ENCODE measurements around the gene FCHO2.
"Not testable (repeated sequence)": the region's sequence is repeated elsewhere in the genome, so short reads cannot be mapped to it uniquely, and the experiment has no call there.

The FCHO2 gene

DNA sequence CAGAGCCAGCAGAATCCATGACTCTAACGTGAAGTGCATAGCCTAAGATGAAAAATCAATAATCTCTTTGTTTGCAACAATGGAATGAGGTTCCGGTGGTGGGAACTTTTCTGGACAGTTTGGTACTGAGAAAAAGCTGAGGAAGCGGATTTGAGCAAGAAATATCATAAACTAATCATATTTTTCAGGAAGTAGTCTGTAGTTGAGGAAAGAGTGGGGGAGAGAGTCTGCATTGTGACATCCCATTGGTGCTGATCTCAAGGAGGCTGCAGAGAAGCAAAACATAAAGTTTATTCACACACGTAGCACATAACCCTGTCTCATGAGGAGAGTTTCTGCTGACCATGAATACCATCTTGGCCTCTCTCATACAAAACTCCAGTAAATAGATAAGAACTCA is 15.8 kb upstream of the FCHO2 start:
- Mint-ChIP-seq H3K27me3 (ENCODE audit: low read depth) (peaks cover 17% of the 10 kb centered on the region), H3K4me3 (no peak overlapping the region), H3K27ac (no peak overlapping the region), H3K4me1 (ENCODE audit: low read depth) (peaks cover 2% of the 10 kb centered on the region), H3K9me3 (no peaks in the 10 kb centered on the region), H3K36me3 (ENCODE audit: low read depth) (no peaks in the 10 kb centered on the region)

DNA sequence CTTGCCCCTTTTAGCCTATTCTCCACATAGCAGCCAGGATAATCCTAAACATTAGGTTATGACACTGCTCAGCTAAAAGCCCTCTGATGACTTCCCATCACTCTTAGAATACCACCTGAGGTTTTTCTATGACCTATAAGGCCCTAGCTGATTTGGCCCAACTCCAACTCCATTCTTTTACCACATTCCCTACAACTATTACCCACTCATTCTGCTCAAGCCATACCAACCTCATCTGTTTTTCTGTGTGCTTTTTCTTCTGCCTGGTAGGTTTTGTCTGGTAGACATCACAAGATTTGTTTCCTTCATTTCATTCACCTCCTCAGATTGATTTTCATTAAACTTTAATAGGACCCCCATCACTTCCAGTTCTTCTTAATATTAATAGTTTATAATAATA is 12.5 kb upstream of the FCHO2 start:
- H3K9me3 Mint-ChIP-seq = no peaks in the 10 kb centered on the region
- H3K4me3 Mint-ChIP-seq = no peak overlapping the region
- H3K4me1 Mint-ChIP-seq (ENCODE audit: low read depth) = peaks cover under 1% of the 10 kb centered on the region
- H3K27ac Mint-ChIP-seq = no peak overlapping the region
- peaks cover 21% of the 10 kb centered on the region for H3K27me3 Mint-ChIP-seq (ENCODE audit: low read depth)
- no peaks in the 10 kb centered on the region for H3K36me3 Mint-ChIP-seq (ENCODE audit: low read depth)

DNA sequence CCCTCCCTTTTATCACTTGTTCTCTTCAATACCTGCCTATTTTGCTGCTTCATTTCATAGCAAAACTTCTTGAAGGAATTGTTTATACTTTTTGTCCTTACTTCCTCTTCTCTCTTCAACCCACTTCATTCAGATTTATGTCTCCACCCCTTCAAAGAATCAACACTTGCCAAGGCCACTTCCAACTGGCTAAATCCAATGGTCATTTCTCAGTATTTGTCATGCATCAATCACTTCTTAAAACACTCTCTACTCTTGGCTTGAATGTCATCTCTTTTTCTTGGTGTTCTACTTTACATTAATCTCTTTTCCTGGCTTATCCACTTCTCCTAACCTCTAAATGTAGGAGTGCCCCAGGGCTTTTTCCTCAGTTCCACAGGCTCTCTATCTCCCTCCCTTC is 8.3 kb upstream of the FCHO2 start:
- H3K27me3 Mint-ChIP-seq (ENCODE audit: low read depth) = peaks cover 34% of the 10 kb centered on the region
- no peak overlapping the region for H3K27ac Mint-ChIP-seq
- no peaks in the 10 kb centered on the region for H3K36me3 Mint-ChIP-seq (ENCODE audit: low read depth)
- H3K9me3 Mint-ChIP-seq = no peaks in the 10 kb centered on the region
- H3K4me3 Mint-ChIP-seq = no peak overlapping the region
- H3K4me1 Mint-ChIP-seq (ENCODE audit: low read depth) = no peaks in the 10 kb centered on the region

DNA sequence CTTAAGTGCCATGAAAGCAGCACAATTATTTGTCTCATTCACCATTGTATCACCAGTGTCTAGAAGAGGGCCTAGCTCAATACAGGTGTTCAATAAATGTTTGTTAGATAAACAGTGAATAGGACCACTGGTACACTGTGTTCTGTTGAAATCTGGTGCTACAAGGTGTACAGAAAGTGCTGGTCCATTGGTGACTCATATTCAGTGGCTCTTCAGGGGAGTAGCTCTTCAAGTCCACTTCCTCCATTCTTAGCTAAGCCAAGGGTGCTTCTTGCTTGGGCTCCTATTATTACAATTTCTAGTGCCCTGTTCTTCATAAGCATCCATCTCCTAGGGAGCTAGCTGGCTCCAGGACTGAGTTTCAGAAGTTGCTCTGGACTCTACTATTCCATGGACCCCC is 6.4 kb upstream of the FCHO2 start:
- H3K27ac Mint-ChIP-seq = no peak overlapping the region
- H3K27me3 Mint-ChIP-seq (ENCODE audit: low read depth) = peaks cover 44% of the 10 kb centered on the region

DNA sequence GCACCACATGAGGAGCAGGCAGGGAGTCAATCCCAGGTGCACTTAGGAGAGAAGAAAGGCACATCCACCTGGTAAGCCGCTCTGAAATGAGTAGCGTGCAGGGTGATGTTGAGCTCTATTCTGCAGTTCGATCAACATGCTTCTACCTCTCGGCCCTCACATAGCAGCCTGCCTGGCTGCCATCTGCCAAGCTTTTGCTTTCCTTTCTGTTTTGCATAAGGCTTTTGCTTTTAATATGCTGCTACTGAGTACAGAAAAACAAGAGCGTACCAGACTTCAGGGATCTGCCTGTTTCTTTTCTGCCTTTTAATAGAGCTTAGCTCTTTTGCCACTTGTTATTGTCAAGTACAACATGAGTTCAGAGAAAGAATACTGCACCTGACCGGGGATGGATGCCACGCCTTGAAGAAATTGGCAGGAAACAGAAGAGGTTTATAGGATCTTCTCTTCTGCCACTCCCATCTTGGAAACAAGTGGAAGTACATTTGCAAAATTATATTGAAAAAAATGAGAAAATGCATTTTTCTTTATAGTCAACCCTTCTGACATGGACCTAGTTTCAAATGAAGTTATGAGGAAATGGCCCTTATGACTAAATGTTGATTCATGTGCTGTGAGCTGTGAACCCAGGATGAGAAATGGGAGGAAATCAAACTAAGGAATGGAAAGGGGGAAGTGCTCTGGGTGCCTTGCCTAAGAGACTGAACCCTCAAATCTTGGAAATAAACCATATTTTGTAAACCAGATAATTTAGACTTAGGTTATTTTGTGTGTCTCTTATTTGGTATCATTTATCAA is 4.0 kb upstream of the FCHO2 start:
- no peaks in the 10 kb centered on the region for H3K9me3 Mint-ChIP-seq
- H3K27ac Mint-ChIP-seq = no peak overlapping the region
- H3K4me1 Mint-ChIP-seq (ENCODE audit: low read depth) = peaks cover 13% of the 10 kb centered on the region
- H3K4me3 Mint-ChIP-seq = no peak overlapping the region
- H3K27me3 Mint-ChIP-seq (ENCODE audit: low read depth) = peaks cover 52% of the 10 kb centered on the region
- H3K36me3 Mint-ChIP-seq (ENCODE audit: low read depth) = peaks cover 3% of the 10 kb centered on the region

More for the DNA sequence above, 6.4 kb upstream of the FCHO2 start:
- H3K4me1 Mint-ChIP-seq (ENCODE audit: low read depth) = no peaks in the 10 kb centered on the region
- H3K9me3 Mint-ChIP-seq = no peaks in the 10 kb centered on the region
- H3K36me3 Mint-ChIP-seq (ENCODE audit: low read depth) = no peaks in the 10 kb centered on the region
- no peak overlapping the region for H3K4me3 Mint-ChIP-seq

DNA sequence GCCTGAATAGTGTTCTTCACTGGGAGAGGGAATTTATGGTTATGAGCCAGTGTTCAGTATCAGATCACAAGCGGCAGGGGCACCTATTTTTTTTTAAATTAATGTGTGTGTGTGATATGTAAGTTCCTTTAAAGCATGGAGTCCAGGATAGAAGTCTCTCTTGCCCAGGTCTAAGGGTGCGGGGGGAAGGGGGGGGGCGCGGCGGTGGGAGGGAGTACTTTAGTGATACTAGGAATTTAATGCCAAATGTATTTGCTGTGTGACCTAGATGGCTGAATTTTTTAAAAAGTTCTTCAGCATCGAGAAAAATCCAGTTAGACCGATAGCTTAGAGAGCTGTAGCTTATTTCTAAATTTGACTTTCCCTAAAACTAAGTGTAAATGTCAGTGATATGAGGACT is 1.5 kb upstream of the FCHO2 start:
- no peak overlapping the region for H3K27ac Mint-ChIP-seq
- H3K27me3 Mint-ChIP-seq (ENCODE audit: low read depth) = peaks cover 66% of the 10 kb centered on the region
- H3K4me3 Mint-ChIP-seq = peak overlapping the region; percentile 12
- H3K9me3 Mint-ChIP-seq = no peaks in the 10 kb centered on the region
- peaks cover 3% of the 10 kb centered on the region for H3K36me3 Mint-ChIP-seq (ENCODE audit: low read depth)
- H3K4me1 Mint-ChIP-seq (ENCODE audit: low read depth) = peaks cover 13% of the 10 kb centered on the region

DNA sequence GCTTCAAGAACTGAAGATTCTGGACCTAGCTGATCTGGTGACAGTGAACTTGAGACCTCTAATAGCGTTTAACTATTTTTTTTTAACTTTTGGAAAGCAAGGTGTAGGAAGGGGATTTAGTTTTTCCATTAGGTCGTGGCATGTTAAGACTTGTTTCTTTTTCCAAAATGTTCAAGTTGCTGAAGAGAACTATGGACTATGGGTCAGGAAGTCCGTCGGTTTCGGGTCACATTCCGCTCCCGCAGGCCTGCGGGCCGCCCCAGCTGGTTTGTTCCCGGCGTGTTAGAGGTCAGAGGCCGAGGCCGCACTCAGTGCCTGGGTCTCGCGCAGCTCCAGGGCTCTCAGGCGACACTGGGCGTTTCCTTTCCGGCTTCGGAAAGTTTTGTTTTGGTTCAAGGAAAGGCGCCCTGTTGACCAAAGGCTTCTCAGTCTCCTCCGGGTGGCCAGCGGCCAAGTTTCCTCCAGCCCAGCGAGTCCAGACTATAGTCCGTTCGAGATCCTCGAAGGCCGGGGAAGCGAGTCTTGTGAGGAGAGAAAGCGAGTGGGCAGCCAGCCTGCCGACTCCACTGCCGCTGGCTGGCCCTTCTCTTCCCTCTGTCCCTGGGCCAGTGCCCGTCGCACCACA is 586 bp upstream of the FCHO2 start:
- Mint-ChIP-seq H3K9me3 (no peaks in the 10 kb centered on the region), H3K4me1 (ENCODE audit: low read depth) (peaks cover 13% of the 10 kb centered on the region), H3K27ac (peak overlapping the region; percentile 76), H3K36me3 (ENCODE audit: low read depth) (peaks cover 3% of the 10 kb centered on the region), H3K4me3 (peak overlapping the region; percentile 88), H3K27me3 (ENCODE audit: low read depth) (peaks cover 66% of the 10 kb centered on the region)

DNA sequence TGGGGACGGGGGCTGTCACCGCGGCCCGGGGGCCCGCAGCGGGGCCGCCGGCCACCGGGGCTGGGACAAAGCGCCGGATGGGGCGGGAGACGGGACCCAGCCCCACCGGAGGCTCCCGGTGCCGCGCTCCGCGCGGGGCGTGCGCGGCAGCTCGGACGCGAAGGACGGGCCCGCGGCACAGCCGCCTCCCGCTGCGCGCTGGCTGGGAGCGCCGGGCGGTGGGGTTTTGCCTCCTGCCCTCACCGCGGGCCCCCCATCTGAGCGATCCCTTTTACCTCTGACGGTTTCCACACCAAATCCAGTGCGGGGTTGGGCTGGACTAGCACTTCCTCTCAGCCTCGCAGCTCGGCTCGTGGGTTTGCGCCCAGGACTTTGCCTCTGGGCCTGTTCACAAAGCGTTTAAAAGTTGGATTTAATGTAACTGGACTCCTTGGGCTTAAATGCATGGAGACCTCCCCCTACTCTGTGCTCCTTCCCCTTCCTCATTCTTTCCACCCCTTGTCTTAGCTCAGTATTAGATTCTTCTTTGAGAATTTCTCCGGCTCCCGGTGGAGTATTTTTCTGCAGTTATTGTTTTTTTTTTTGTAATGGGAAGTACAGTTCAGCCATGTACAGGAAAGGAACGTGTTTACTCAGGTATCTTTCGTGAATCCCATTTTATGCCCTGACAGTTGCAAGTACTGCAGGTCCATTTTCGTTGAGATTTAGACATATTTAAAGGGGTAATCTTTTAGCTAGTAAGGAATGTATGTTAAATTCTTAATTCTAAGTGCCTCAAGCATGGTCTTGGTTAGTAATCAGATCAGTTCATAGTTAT is 691 bp downstream of the FCHO2 start:
- H3K9me3 Mint-ChIP-seq = no peaks in the 10 kb centered on the region
- H3K27me3 Mint-ChIP-seq (ENCODE audit: low read depth) = peaks cover 65% of the 10 kb centered on the region
- peak overlapping the region; percentile 57 for H3K27ac Mint-ChIP-seq
- peaks cover 13% of the 10 kb centered on the region for H3K4me1 Mint-ChIP-seq (ENCODE audit: low read depth)
- H3K36me3 Mint-ChIP-seq (ENCODE audit: low read depth) = peaks cover 3% of the 10 kb centered on the region
- peak overlapping the region; percentile 86 for H3K4me3 Mint-ChIP-seq

DNA sequence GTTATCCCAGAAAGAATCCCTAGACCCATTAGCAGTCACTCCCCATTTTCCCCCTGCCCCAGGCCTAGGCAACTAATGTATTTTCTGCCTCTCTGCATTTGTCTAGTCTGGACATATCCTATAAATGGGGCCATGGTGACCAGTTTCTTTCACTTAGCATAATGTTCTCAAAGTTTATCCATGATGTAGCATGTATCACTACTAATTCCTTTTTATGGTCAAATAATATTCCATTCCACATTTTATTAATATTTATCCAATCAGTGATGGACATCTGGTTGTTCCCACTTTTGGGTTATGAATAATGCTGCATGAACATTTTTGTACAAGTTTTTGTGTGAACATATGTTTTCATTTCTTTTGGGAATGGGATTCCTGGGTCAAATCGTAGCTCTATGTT is 1.5 kb downstream of the FCHO2 start:
- Mint-ChIP-seq H3K27me3 (ENCODE audit: low read depth) (peaks cover 60% of the 10 kb centered on the region), H3K9me3 (no peaks in the 10 kb centered on the region), H3K4me3 (peak overlapping the region; percentile 86), H3K27ac (no peak overlapping the region), H3K36me3 (ENCODE audit: low read depth) (peaks cover 3% of the 10 kb centered on the region), H3K4me1 (ENCODE audit: low read depth) (peaks cover 13% of the 10 kb centered on the region)

DNA sequence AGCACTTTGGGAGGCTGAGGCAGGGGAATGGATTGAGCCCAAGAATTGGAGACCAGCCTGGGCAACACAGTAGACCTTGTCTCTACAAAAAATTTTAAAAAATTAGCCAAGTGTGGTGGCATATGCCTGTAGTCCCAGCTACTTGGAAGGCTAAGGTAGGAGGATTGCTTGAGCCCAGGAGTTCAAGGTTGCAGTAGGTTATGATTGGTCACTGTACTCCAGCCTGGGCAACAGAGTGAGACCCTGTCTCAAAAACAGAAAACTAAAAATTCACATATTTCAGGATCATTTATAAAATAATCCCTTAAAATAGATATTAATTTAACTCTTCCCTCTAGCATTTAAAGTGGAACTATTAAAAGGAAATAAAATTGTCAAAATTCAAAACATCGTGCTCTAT is 3.4 kb downstream of the FCHO2 start:
- H3K4me1 Mint-ChIP-seq (ENCODE audit: low read depth) = peaks cover 13% of the 10 kb centered on the region
- peaks cover 56% of the 10 kb centered on the region for H3K27me3 Mint-ChIP-seq (ENCODE audit: low read depth)
- peaks cover 3% of the 10 kb centered on the region for H3K36me3 Mint-ChIP-seq (ENCODE audit: low read depth)
- H3K4me3 Mint-ChIP-seq = no peak overlapping the region
- H3K27ac Mint-ChIP-seq = no peak overlapping the region
- no peaks in the 10 kb centered on the region for H3K9me3 Mint-ChIP-seq

DNA sequence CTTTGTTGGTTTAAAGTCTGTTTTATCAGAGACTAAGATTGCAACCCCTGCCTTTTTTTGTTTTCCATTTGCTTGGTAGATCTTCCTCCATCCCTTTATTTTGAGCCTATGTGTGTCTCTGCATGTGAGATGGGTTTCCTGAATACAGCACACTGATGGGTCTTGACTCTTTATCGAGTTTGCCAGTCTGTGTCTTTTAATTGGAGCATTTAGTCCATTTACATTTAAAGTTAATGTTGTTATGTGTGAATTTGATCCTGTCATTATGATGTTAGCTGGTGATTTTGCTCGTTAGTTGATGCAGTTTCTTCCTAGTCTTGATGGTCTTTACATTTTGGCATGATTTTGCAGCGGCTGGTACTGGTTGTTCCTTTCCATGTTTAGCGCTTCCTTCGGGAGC is 18.6 kb downstream of the FCHO2 start:
- H3K27me3 Mint-ChIP-seq (ENCODE audit: low read depth) = peaks cover 13% of the 10 kb centered on the region
- H3K36me3 Mint-ChIP-seq (ENCODE audit: low read depth); H3K27ac Mint-ChIP-seq; H3K4me1 Mint-ChIP-seq (ENCODE audit: low read depth); H3K4me3 Mint-ChIP-seq; H3K9me3 Mint-ChIP-seq: not testable (repeated sequence)

DNA sequence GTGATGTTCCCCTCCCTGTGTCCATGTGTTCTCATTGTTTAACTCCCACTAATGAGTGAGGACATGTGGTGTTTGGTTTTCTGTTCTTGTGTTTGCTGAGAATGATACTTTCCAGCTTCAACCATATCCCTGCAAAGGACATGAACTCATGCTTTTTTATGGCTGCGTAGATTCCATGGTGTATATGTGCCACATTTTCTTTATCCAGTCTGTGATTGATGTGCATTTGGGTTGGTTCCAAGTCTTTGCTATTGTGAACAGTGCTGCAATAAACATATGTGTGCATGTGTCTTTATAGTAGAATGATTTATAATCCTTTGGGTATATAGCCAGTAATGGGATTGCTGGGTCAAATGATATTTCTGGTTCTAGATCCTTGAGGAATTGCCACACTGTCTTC is 21.0 kb downstream of the FCHO2 start:
- not testable (repeated sequence) for H3K36me3 Mint-ChIP-seq (ENCODE audit: low read depth); H3K9me3 Mint-ChIP-seq; H3K4me3 Mint-ChIP-seq; H3K27ac Mint-ChIP-seq; H3K27me3 Mint-ChIP-seq (ENCODE audit: low read depth); H3K4me1 Mint-ChIP-seq (ENCODE audit: low read depth)

DNA sequence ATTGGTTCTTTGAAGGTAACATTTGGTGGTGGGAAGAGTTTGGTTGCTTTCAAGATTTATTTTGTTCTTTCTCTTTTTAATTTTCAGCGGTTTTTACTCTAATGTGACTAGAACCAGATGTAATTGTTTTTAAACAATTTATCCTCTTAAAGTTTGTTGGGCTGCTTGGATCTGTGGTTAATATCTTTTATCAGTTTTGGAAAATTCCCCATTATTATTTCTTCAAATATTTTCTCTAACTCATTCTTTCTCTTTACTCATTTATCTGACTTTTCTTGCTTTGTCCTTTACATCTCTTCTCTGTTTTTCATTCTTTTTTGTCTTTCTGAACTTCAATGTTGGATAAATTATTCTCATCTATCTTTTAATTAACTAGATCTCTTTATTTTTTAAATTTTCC is 29.9 kb downstream of the FCHO2 start:
- no peaks in the 10 kb centered on the region for H3K4me1 Mint-ChIP-seq (ENCODE audit: low read depth)
- no peaks in the 10 kb centered on the region for H3K36me3 Mint-ChIP-seq (ENCODE audit: low read depth)
- no peaks in the 10 kb centered on the region for H3K9me3 Mint-ChIP-seq
- no peak overlapping the region for H3K4me3 Mint-ChIP-seq
- peaks cover 4% of the 10 kb centered on the region for H3K27me3 Mint-ChIP-seq (ENCODE audit: low read depth)
- no peak overlapping the region for H3K27ac Mint-ChIP-seq

DNA sequence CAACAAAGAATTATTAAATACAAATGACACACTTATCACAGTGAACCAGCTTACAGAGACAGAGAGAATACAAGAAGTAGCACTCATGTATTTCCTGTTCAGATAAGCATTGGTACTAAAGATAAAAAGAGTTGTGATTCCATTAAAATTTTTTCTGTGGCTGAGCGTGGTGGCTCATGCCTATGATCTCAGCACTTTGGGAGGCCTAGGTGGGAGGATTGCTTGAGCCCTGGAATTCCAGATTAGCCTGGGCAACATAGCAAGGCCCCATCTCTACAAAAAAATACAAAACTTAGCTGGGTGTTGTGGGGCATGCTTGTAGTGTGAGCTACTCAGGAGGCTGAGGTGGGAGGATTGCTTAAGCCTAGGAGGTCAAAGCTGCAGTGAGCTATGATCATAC is 32.9 kb downstream of the FCHO2 start:
- H3K36me3 Mint-ChIP-seq (ENCODE audit: low read depth) = no peaks in the 10 kb centered on the region
- no peaks in the 10 kb centered on the region for H3K9me3 Mint-ChIP-seq
- H3K27me3 Mint-ChIP-seq (ENCODE audit: low read depth) = peaks cover 17% of the 10 kb centered on the region
- H3K27ac Mint-ChIP-seq = no peak overlapping the region
- H3K4me3 Mint-ChIP-seq = no peak overlapping the region
- no peaks in the 10 kb centered on the region for H3K4me1 Mint-ChIP-seq (ENCODE audit: low read depth)

DNA sequence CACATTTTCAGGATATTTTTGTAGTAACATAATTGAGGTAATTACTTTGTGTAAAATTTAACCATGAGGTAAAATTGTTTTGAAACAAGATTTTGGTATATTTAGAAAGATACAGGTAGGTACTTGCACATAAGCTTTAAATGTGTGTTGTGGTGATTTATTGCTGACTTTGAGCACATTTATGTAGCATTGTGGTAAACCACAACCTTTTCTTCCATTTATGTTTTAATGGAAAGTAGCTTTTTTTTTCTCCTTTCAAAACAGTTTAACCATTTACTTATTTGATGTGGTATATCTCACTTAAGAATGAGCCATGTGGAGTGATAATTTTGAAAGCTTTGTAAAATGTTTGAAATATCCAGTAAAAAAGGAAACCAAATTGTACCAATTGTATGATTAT is 35.6 kb downstream of the FCHO2 start:
- H3K9me3 Mint-ChIP-seq = no peaks in the 10 kb centered on the region
- no peaks in the 10 kb centered on the region for H3K4me1 Mint-ChIP-seq (ENCODE audit: low read depth)
- H3K27me3 Mint-ChIP-seq (ENCODE audit: low read depth) = peaks cover 21% of the 10 kb centered on the region
- no peaks in the 10 kb centered on the region for H3K36me3 Mint-ChIP-seq (ENCODE audit: low read depth)
- no peak overlapping the region for H3K27ac Mint-ChIP-seq
- H3K4me3 Mint-ChIP-seq = no peak overlapping the region
